ENCODE measurements around the gene SEPTIN12.
"Not testable (repeated sequence)": the region's sequence is repeated elsewhere in the genome, so short reads cannot be mapped to it uniquely, and the experiment has no call there.

SEPTIN12 gene

DNA sequence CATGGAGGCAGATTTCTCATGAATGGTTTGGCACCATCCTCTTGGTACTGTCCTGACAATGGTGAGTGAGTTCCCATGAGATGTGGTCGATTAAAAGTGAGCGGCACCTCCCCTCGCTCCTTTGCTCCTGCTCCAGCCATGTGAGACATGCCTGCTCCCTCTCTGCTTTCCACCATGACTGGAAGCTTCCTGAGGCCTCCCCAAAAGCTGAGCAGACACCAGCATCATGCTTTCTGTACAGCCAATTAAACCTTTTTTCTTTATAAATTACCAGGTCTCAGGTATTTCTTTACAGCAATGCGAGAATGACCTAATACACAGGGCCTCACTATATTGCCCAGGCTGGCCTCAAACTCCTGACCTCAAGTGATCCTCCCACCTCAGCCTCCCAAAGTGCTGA lies 33.3 kb downstream of the SEPTIN12 start:
- DNase-seq (ENCODE audit: low read depth in 1 of 2, low spot score in 1 of 2), result no peak

DNA sequence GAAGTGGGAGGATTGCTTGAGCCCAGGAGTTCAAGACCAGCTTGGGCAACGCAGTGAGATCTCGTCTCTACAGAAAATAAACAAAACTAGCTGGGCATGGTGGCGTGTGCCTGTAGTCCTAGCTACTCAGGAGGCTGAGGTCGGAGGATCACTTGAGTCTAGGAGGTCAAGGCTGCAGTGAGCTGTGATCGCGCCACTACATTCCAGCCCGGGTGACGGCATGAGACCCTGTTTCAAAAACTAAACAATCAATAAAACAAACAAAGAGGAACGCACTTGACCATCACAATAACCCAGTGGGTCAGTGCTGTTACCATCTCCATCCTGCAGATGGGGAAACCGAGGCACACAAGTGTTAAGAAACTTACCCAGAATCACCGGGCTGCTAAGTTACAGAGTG lies 34.9 kb downstream of the SEPTIN12 start:
- no peak for DNase-seq (ENCODE audit: low read depth in 1 of 2, low spot score in 1 of 2)

DNA sequence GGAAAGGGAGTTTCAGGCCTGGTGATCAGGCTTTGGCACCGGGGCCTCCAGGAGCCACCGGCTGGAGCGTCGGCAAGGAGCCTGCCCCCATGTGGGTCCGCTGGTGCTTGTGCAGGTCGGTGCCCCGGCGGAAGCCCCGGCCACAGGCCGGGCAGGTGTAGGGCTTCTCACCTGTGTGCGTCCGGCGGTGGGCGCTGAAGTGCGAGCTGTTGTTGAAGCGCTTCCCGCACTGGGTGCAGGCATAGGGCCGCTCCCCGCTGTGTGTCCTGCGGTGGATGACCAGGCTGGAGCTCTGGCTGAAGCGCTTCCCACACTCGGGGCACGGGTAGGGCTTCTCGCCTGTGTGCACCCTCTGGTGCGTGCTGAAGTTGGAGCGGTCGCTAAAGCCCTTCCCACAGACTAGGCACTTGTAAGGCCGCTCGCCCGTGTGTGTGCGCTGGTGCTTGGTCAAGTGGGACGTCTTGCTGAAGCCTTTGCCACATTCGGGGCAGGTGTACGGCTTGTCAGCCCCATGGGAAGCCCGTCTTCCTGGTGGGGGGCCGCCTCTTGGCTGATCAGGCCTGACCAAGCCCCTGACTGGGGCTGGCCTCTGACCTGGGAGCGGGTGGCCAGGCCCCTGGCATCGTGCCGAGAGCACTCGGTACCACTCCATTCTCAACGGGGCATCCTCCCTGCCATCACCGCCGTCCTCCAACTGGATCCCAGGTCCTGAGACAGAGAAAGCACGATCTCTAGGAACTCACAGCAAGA lies 35.6 kb downstream of the SEPTIN12 start:
- no peak for DNase-seq (ENCODE audit: low read depth in 1 of 2, low spot score in 1 of 2)

DNA sequence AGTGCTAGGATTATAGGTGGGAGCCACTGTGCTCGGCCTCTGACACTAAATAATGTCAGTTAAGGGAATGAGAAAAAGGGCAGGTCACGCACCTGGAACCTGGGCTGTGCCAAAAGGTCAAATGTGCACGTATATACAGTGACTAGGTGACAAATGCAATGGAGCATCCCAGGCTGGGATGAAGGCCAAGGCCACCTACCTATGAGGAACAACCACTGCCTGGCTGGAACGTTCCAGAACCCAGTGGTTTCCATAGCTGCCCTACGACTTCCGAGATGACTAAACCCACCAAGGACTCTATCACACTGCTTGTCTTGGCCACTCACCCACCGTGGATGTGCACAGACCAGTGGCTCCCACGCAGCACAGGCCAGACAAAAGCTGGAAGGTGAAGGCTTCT lies 37.2 kb downstream of the SEPTIN12 start:
- DNase-seq (ENCODE audit: low read depth in 1 of 2, low spot score in 1 of 2), result no peak

DNA sequence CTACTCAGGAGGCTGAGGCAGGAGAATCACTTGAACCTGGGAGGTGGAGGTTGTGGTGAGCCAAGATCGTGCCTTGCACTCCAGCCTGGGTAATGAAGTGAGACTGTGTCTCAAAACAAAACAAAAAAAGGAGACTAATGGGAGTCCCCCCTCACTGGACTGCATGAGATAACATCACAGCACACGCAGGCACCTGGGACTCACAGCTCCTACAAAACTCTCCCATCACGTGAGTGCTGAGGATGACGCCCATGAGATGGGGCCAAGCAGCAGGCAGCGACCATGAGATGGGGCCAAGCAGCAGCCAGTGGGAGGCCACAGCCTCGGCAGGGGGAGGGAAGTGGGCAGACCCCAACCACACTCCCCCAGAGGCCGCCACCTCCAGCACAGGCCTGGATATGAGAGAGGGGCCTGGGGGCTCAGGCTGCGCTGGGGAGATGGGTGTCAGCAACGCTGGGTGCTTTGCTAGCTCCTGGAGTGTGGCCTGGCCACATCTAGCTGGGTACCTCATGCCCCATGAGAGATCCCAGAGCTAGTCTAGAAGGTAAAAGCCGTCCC lies 38.4 kb downstream of the SEPTIN12 start:
- no peak for DNase-seq (ENCODE audit: low read depth in 1 of 2, low spot score in 1 of 2)

DNA sequence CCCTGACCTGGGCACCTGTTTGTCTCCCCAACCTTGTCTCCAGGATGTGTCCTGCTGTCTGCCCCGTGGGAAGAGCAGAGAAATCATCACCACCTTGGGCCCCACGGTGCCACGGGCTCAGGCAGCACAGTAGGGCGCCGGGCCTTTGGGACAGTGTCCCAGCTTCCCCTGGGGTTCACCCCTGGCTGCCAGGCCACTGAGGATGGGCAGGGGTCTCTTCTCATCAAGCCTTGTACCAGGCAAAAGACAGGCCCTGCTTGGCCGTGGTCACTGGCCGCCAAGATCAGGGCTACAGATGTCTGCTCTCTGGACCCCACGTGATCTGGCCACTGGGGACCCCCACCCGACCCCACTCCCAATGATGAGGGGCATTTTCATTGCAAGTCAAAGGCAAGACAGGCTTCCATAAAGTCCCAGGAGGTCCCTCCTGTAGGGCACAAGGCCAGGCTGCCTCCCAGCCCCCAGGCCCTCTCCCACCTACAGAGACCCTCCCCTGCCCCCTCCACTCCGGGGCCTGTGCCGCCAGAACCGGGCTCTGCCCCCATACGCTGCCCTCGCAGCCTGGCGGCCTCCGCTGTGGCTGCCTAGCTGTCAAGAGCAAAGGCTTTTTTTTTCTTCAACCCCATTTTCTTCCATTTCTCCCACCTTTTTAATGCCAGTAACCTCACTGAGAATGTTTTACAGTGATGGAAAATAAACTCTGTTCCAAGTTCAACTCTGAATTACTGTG lies 39.3 kb downstream of the SEPTIN12 start:
- no peak for DNase-seq (ENCODE audit: low read depth in 1 of 2, low spot score in 1 of 2)

DNA sequence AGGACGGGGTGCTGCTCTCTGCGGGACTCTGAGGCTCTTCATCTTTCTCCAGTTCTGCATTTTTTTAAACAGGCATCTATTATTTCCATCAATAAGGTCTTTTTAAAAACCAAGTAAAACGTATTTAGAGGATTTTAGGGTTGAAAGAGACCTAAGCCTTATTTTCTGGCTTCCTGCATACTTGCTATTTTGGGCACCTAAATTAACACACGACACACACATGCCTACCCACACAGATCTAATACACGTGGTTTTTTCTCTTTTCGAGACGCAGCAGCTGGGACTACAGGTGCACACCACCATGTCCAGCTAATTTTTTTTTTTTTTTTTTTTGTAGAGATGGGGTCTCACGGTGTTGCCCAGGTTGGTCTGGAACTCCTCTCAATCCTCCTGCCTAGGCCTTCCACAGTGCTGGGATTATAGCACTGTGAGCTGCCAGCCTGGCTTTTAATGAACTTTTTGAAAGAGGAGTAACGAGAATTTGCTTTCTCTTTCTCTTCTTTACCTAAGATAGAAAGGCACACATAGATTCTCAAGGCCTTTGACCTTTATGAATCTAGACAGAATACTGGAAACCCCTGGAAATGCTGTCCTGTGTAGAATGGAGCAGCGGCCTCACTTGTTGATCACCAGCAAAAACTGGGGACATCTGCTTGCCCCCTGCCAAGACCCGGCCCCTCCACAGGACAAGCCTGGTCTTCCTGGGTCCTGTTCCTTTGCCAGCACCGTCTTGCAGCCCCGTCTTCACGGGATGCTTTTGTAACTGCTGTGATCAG lies 40.1 kb downstream of the SEPTIN12 start:
- DNase-seq (ENCODE audit: low read depth in 1 of 2, low spot score in 1 of 2), result no peak

DNA sequence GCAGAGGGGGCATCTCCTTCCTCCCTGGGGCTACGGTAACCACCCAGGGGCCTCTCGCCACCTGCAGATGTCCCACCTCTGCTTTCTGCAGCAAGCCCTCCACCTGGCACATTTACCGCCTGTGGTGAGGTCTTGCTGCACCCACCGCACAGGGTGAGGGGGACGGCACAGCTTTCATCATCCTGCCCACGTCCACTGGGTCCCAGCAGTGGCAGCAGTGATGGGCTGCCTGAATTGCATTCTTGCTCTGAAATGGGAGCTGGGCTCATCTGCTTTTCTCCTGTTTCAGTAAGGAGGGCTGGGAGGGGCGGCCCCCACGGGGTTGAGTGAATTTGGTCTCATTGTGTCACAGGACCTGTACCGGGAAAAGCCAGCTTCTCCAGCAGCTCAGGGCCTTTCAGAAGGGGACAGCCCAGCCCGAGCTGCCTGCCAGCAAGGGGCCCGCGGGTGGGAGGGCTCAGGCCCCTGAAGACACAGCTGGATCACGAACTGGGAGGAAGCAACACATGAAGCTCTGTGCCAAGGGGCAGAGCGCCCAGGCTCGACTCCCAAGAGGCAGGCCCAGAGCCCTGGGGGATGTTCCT lies 41.1 kb downstream of the SEPTIN12 start:
- no peak for DNase-seq (ENCODE audit: low read depth in 1 of 2, low spot score in 1 of 2)

DNA sequence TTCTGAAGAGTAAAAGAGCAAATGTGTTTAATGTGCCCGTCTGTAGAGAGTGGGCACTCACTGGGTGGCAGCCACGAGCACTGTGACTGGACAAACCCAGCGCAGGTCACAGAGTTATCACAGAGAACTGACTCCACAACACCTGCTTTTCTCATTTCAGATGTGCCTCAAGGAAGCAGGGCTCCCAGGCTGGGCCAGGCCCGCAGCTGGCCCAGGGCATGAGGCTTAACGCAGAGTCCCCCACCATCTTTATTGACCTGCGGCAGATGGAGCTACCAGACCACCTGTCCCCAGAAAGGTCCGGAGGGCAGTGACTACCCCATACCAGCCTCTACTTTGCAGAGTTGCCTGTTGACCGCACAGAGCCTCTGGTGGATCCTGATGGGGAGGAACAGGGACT lies 41.9 kb downstream of the SEPTIN12 start:
- DNase-seq (ENCODE audit: low read depth in 1 of 2, low spot score in 1 of 2), result no peak

DNA sequence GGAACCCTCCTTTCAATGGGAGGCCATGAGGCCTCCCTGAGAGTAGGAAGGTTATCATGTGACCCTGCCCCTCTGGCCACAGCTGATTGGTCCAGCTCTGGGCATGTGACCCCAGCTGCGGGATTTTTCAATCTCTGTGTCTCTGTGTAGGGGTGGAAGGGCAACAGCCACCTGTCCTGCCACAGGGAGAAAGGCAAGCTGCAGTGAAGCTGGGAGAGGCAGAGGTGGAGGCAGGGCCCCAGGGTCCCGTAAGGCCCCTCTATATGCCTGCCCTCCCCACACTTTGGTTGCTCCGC lies 42.9 kb downstream of the SEPTIN12 start:
- no peak for DNase-seq (ENCODE audit: low read depth in 1 of 2, low spot score in 1 of 2)

DNA sequence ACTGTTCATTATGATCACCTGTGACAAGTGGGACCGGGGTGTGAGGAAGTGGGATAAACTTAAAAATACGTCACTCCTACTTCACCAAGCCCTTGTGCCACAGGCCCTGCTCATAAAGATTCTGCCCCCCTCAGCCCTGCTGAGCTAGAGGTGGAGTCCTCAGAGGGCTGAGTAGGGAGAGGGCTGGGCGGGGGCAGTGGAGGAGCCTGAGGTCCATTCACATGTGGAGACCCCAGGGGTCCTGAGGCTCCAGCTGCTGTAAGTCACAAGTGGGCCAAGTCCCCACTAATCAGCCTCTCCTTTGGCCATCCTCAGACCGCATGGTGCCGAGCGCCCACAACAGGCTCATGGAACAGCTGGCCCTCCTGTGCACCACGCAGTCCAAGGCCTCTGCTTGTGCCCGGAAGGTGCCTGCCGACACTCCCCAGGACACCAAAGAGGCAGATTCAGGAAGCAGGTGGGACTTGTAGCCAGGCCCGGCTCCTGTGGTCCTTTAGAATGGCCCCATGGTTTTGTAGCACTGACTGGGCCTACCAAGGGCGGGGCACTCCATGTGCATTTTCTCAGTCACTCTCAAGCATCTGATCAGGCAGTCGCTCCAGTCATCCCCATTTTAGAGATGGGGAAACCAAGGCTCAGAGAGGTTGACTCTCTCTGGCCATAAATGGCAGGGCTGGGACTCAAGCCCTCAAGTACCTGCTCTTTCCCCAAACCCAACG lies 43.4 kb downstream of the SEPTIN12 start:
- DNase-seq (ENCODE audit: low read depth in 1 of 2, low spot score in 1 of 2), result no peak

DNA sequence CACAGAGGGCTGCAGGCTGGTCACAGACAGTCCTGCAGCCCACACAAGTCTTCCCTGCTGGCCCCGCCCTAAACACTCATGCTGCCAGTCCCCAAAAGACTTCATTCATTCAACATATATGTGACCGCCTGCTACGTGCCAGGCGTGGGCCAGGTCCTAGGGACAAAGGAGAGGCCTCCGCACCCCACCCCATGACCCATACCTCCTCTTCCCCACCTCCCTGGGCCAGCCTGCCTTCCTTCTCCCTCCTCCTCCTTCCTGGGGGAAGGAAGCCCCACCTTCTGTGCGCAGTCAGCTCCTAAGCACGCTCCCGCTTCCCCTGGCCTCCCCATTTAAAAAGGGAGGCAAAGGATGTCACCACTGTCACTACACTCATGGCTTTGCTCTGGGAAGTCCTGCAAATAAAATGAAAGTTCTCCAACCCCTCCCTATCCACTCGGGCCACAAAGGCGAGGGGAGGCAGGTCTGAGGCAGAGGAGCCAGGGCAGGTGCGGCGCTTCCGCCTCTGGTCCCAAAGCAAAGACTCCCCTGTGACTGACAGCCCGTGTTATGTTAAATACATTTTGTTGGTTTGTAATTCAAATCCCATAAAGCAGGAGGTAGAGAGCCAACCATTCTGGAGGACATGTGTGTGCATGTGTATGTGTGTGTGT lies 44.8 kb downstream of the SEPTIN12 start:
- no peak for DNase-seq (ENCODE audit: low read depth in 1 of 2, low spot score in 1 of 2)

DNA sequence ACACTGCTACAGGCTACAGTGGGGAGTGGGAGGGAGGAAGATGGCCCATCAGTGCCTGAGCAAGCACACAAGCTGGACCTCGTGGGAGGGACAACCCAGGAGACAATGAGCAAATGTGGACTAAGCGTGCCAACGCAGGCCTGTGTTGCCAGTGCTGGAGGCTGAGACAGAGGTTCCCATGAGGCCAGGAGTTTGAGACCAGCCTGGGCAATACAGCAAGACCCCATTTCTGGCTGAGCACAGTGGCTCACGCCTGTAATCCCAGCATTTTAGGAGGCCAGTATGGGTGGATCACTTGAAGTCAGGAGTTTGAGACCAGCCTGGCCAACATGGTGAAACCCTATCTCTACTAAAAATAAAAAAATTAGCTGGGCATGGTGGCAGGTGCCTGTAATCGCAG lies 49.8 kb downstream of the SEPTIN12 start:
- not testable (repeated sequence) for DNase-seq (ENCODE audit: low read depth in 1 of 2, low spot score in 1 of 2)

DNA sequence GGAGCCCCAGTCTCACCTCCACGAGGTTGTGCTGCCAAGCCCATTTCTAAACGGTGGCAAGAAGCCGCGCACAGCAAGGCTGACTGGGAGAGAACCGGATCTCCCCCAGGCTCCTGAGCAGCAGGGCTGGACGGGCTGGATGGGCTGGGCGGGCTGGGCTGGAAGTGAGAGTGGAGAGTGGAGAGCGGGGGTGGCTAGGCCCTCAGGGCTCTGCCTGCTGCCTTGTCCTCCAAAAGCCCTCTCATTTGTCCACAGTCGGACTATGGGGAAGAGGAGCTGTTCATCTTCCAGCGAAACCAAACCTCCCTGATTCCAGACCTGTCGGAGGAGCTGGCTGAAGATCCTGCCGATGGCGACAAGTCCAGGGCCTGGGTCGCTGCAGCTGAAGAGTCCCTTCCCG lies 50.6 kb downstream of the SEPTIN12 start:
- no peak for DNase-seq (ENCODE audit: low read depth in 1 of 2, low spot score in 1 of 2)

DNA sequence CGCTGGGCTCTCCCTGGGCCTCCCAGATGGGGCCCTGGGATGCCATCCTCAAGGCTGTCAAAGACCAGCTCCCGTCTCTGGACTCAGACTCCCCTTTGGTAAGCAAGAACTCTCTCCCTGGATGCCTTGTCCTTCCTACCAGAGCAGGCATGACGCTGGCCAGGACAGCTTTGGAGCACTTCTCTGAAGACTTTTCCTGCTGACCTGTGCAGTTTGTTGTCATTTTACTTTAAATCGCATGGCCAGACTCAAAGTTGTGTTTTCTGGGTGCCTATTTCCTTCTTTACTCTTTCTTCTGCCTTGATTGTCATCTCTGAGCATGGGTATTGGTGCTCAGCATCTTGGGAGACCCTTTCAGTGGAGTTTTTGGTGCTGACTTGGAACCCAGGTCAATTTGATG lies 51.6 kb downstream of the SEPTIN12 start:
- no peak for DNase-seq (ENCODE audit: low read depth in 1 of 2, low spot score in 1 of 2)

DNA sequence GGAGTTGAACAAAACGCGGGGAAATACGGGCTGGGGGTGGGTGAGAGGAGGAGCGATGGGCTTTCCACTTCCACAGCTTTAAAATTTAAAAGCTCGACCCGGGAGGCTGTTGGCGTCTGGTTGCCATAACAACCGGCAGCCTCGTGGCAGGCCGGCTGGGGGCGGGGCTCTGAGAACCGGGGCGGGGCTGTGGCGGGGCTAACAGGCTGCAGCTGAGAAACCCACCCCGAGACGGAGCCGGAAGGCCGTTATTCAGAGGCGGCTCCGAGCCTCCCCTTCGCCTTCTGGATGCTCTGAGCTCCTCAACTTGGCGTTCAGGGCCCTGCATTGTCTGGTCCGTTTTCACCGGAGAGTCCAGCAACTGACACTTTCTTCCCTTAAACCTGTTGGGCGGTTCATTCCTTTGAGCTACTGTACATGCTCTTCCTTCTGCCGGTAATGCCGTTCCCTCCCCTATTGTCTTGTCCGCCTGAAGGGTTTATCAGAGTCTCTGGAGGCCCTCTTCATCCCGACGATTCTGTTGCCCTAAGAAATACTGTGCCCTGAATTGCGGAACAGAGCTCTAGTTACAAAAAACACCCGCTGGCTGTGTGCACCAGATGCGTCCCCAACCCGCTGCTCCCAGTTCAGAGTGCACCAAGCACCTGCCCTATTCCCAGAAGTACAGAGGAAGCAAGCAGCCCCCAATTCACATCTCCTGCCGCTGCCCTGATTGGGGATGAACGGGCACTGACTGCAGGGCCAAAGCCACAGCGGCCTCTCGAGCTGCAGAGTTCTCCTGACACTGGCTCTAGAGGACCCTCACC lies 53.2 kb downstream of the SEPTIN12 start:
- peak; percentile 86 to 92 for DNase-seq (ENCODE audit: low read depth in 1 of 2, low spot score in 1 of 2)

DNA sequence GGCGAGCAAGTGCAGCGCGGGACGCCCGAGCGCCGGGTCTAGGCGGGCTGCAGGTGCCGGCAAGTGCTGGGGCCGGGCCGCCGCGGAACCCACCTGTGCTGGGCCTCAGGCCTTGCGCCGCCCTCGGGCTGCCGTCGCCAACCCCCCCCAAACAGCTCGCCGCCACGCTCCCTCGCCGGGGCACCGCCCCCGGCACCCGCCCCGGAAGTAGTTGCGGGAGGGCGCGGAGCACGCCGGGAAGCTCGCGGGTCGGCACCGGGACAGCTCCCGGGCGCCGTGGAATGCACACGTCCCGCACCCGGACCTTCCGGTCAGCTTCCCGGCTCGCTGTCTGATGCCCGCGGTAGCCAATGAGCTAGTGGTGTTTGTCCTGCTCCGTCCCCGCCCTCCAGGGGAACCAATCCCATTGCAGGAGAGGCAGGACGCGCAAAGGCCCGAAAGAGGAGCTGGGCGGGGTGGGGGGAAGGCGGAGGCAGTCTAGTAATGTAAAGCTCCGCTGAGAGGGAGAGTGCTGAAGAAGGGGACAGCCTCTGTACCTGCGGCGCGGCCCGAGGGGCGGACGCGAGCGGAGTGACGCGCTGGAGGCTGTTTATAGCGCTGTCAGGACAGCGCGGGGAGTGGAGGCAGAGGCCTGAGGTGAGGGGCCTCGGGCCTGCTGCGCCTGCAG lies 53.9 kb downstream of the SEPTIN12 start, which contains the start of the genes ANKS3 and DNAAF8:
Gene ANKS3 (minus strand): TSS at position 209 of the 667 bp plus-strand sequence. CDS start 4,122 bp downstream, outside the sequence.
Gene DNAAF8 (plus strand): TSS at position 475 of the 667 bp plus-strand sequence. CDS start 1,978 bp downstream, outside the sequence.
- DNase-seq (ENCODE audit: low read depth in 1 of 2, low spot score in 1 of 2), result peak; percentile 53 to 79

DNA sequence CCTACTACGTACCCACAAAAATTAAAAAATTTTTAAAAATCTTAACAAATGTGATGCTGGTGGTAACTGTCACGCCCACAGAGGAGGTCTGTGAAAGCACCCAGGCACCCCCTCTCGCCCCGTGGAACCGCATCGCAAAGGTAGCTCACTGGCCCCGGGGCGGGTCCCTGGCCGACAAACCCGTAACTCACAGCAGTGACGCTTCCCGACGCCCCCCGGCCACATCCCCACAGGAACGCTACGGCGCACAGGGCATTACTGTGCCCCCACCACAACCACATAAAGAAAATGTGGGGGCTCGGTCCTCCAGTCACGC lies 54.4 kb downstream of the SEPTIN12 start:
- no peak for DNase-seq (ENCODE audit: low read depth in 1 of 2, low spot score in 1 of 2)

DNA sequence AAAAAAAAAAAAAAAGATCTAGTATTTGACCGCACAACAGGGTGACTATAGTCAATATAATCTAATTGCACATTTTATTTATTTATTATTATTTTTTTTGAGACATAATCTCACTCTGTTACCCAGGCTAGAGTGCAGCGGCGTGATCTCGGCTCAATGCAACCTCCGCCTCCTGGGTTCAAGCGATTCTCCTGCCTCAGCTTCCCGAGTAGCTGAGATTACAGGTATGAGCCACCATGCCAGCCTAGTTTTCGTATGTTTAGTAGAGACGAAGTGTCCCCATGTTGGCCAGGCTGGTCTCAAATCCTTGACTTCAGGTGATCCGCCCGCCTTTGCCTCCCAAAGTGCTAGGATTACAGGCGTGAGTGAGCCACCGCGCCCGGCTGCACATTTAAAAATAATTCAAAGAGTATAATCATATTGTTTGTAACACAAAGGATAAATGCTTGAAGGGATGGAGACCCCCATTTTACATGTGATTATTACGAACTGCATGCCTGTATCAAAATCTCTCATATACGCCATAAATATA lies 54.9 kb downstream of the SEPTIN12 start:
- DNase-seq (ENCODE audit: low read depth in 1 of 2, low spot score in 1 of 2), result no peak
